CD4-positive, alpha-beta memory T cell (primary cell): ENCODE results near the gene SMIM43. TPM values are rescaled to one million over a fixed set of nuclear protein-coding genes. Genes with fewer than 3 reads are reported as not detected.

Experiments used
- CTCF ChIA-PET: fragments of 350-600 bp; sonication (Branson Sonifier 250); formaldehyde crosslinking; loops from one replicate; lab custom pipeline; 2021; ENCODE audit warnings: inconsistent platforms; ENCODE audit not compliant: partially characterized antibody; lab: Charles Lee
- POLR2A ChIA-PET: fragments of 350-600 bp; sonication (Branson Sonifier 250); formaldehyde crosslinking; loops from one replicate; lab custom pipeline; 2021; ENCODE audit not compliant: partially characterized antibody; lab: Charles Lee
- DNase-seq, 5 donors: peaks; one replicate each; pipeline versions ENCODE4 v3.0.0 to v3.0.0-alpha.2; 2020 to 2022; ENCODE audit warnings: mixed read lengths in 1 of 5
- H3K27ac ChIP-seq: one replicate; pipeline ENCODE4 v1.7.0; 2013; ENCODE audit warnings: low read depth, low read length
- H3K27me3 ChIP-seq: 2 replicates; pipeline ENCODE4 v1.7.0; 2013; ENCODE audit warnings: mild to moderate bottlenecking, low read length, moderate library complexity; ENCODE audit not compliant: insufficient read depth
- H3K36me3 ChIP-seq: 2 replicates; pipeline ENCODE4 v1.7.0; 2013; ENCODE audit warnings: mild to moderate bottlenecking, low read length, moderate library complexity; ENCODE audit not compliant: insufficient read depth
- H3K4me1 ChIP-seq: 2 replicates; pipeline ENCODE4 v1.7.0; 2013; ENCODE audit warnings: mild to moderate bottlenecking, low read length, moderate library complexity; ENCODE audit not compliant: insufficient read depth
- H3K4me3 ChIP-seq, 2 donors: one replicate each; pipeline ENCODE4 v1.7.0; 2013; ENCODE audit warnings: low read length in 2 of 2, mild to moderate bottlenecking in 1 of 2
- H3K9me3 ChIP-seq, 2 donors: one replicate each; pipeline ENCODE4 v1.7.0; 2013; ENCODE audit warnings: low read length in 2 of 2, control low read depth in 1 of 2; ENCODE audit not compliant: control insufficient read depth in 1 of 2
- H3K27ac Mint-ChIP-seq, 7 donors: one replicate each; pipeline ENCODE4 v1.8.0; 2020 to 2021; ENCODE audit warnings: mixed read lengths in 7 of 7, mild to moderate bottlenecking in 6 of 7, inconsistent platforms in 3 of 7, moderate library complexity in 3 of 7
- H3K27me3 Mint-ChIP-seq, 2 donors: one replicate each; pipeline ENCODE4 v1.8.0; 2020 to 2021; ENCODE audit warnings: mixed read lengths in 2 of 2
- H3K36me3 Mint-ChIP-seq, 2 donors: one replicate each; pipeline ENCODE4 v1.8.0; 2020 to 2021; ENCODE audit warnings: mixed read lengths in 2 of 2, inconsistent platforms in 1 of 2, mild to moderate bottlenecking in 1 of 2
- H3K4me1 Mint-ChIP-seq, 4 donors: one replicate each; pipeline ENCODE4 v1.8.0; 2020 to 2021; ENCODE audit warnings: mixed read lengths in 4 of 4, mild to moderate bottlenecking in 1 of 4
- H3K4me3 Mint-ChIP-seq, 8 donors: one replicate each; pipeline ENCODE4 v1.8.0; 2020 to 2021; ENCODE audit warnings: mixed read lengths in 8 of 8, mild to moderate bottlenecking in 7 of 8, moderate library complexity in 6 of 8, inconsistent platforms in 3 of 8
- H3K9me3 Mint-ChIP-seq, 8 donors: one replicate each; pipeline ENCODE4 v1.8.0; 2020 to 2021; ENCODE audit warnings: mixed read lengths in 8 of 8, mild to moderate bottlenecking in 5 of 8, inconsistent platforms in 3 of 8, moderate library complexity in 1 of 8
- intact Hi-C: fragments of 100-400 bp; cut with micrococcal nuclease; formaldehyde crosslinking; loops from one replicate; pipeline ENCODE4 v1.15.1; 2023
- polyA plus RNA-seq, 2 donors: library from polyadenylated mRNA; unstranded; fragments of 300-500 nt; fragmentation: Illumina TruSeq; gene quantifications; one replicate each; pipeline ENCODE4 v1.2.3, GENCODE V29; 2021
- total RNA-seq, 2 experiments: library from RNA; stranded (reverse); gene quantifications; one replicate each; pipeline ENCODE4 v1.2.3, GENCODE V29; 2021

Gene SMIM43
- total and polyA plus RNA-seq, 4 experiments from 2014 or later: not detected

DNA sequence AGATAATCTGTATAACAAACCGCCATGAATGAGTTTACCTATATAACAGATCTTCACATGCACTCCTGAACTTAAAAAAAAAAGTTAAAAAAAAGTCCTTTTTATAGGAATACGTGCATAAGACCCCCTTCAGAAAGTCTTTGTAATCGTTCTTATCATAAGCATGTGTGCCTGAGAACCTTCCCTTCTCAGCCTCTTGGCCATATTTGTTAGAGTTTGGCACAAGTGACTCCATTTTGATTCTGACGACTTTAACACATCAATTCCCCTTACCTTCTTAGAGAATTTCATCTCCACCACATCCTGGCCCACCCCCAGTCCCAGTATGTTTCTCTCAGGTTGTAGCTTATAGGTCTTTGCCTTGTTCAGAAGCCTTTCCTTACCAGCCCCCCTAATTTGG, 52.2 kb downstream of the SMIM43 start:
- ChIA-PET CTCF (interaction anchor here (1.2 kb wide), 1 partner anchor 12 kb away, joined by 3 read pairs; no protein-coding TSS in a partner anchor), POLR2A (no interaction called here)
- Histone ChIP-seq H3K36me3 (no peaks in the 10 kb centered on the region), H3K4me3 (no peak overlapping the region), H3K4me1 (peaks cover 5% of the 10 kb centered on the region), H3K27me3 (no peaks in the 10 kb centered on the region), H3K9me3 (no peaks in the 10 kb centered on the region), H3K27ac (no peak overlapping the region)
- Mint-ChIP-seq H3K27ac (no peak overlapping the region), H3K36me3 (no peaks in the 10 kb centered on the region), H3K27me3 (peaks cover 21 to 38% of the 10 kb centered on the region in 2 donors), H3K9me3 (peaks cover 0 to 1% (median 0%) of the 10 kb centered on the region in 8 donors), H3K4me3 (no peak overlapping the region), H3K4me1 (peaks cover 0 to 5% (median under 1%) of the 10 kb centered on the region in 4 donors)
- DNase-seq: no peak
- intact Hi-C loops: no loop called here

DNA sequence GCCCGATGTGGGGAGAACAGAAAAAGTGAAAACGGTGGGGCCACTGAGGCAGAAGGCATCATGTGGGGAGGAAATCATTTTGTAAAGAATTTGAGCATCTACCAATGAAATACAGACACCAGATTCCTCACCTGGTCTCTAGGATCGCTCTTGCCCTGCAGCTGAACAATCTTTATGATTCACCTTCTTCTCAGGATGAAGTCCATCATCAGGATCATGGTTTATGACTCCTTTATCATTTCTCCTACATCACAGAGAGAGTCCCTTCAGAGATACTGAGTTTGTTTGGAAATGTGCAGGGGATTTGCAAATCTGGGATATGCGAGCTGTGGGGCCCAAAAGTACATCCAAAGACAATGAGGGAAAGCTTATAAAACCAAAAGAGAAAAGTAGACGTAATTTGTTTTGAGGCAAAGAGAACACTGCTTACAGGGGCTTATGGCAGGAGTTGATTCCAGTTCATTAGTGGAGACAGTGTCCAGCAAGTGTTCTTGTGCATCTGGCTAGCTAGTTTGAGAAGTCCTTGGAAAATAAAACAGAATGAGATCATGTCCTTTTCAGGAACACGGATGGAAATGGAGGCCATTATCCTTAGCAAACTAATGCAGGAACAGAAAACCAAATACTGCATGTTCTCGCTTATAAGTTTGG, 52.8 kb downstream of the SMIM43 start:
- intact Hi-C loops: no loop called here

DNA sequence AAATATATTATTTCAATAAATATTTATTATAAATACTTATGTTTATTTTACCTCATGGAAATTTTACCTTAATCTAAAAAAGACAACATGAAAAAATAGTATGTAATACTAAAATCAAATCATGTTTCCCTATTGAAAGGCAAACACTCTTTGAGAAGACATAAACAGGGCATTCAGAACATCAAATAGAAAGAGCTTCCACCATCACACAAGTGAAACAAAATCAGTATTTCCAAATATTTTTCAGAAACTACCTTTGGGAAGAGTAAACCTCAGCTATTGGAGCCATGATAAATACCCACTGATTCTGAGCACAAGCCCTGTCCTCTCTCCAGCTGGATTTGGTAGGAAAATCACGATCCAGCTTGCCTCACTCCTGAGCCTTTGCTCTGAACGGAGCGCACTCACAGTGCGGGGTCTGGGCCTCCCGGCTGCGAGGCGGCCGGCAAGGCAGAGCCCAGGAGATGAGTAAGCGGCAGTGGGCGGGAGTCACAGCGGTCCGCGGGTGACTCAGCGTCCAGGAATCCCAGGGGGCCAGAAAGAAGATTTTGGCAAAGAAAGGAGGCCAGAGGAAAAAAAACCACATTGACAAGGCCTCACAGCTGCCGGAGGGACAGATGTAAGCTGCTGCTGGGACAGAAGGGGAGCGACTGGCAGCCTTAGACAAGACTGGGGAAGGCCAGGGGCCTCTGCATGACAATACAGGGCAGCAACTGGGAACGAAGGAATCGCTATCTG, 53.5 kb downstream of the SMIM43 start:
- Mint-ChIP-seq H3K27ac (no peak overlapping the region), H3K4me3 (peak overlapping the region in 4 of 8 donors; percentile 5 to 56 (median 40)), H3K27me3 (peaks cover 27 to 36% of the 10 kb centered on the region in 2 donors), H3K9me3 (peaks cover 0 to 1% (median 0%) of the 10 kb centered on the region in 8 donors), H3K4me1 (peaks cover 3 to 11% (median 7%) of the 10 kb centered on the region in 4 donors), H3K36me3 (no peaks in the 10 kb centered on the region)
- Histone ChIP-seq H3K27ac (no peak overlapping the region), H3K9me3 (no peaks in the 10 kb centered on the region), H3K4me1 (peaks cover 5% of the 10 kb centered on the region), H3K36me3 (no peaks in the 10 kb centered on the region), H3K4me3 (no peak overlapping the region), H3K27me3 (no peaks in the 10 kb centered on the region)
- POLR2A ChIA-PET: no interaction called here
- CTCF ChIA-PET: no interaction called here
- intact Hi-C loops: no loop called here
- DNase-seq: no peak

More for the DNA sequence above, 52.8 kb downstream of the SMIM43 start:
- peaks cover 0 to 5% (median 1%) of the 10 kb centered on the region in 4 donors for H3K4me1 Mint-ChIP-seq
- DNase-seq: no peak
- ChIA-PET CTCF (interaction anchor here (1.2 kb wide), 1 partner anchor 13 kb away, joined by 3 read pairs; no protein-coding TSS in a partner anchor), POLR2A (no interaction called here)
- H3K4me1 ChIP-seq: peaks cover 5% of the 10 kb centered on the region
- no peak overlapping the region for H3K4me3 ChIP-seq
- no peak overlapping the region for H3K27ac ChIP-seq
- H3K27me3 ChIP-seq: no peaks in the 10 kb centered on the region
- no peaks in the 10 kb centered on the region for H3K36me3 Mint-ChIP-seq
- peaks cover 23 to 38% of the 10 kb centered on the region in 2 donors for H3K27me3 Mint-ChIP-seq
- no peaks in the 10 kb centered on the region for H3K36me3 ChIP-seq
- no peak overlapping the region for H3K27ac Mint-ChIP-seq
- no peaks in the 10 kb centered on the region for H3K9me3 ChIP-seq
- peaks cover 0 to 1% (median 0%) of the 10 kb centered on the region in 8 donors for H3K9me3 Mint-ChIP-seq
- H3K4me3 Mint-ChIP-seq: peak overlapping the region in 1 of 8 donors; percentile 56

DNA sequence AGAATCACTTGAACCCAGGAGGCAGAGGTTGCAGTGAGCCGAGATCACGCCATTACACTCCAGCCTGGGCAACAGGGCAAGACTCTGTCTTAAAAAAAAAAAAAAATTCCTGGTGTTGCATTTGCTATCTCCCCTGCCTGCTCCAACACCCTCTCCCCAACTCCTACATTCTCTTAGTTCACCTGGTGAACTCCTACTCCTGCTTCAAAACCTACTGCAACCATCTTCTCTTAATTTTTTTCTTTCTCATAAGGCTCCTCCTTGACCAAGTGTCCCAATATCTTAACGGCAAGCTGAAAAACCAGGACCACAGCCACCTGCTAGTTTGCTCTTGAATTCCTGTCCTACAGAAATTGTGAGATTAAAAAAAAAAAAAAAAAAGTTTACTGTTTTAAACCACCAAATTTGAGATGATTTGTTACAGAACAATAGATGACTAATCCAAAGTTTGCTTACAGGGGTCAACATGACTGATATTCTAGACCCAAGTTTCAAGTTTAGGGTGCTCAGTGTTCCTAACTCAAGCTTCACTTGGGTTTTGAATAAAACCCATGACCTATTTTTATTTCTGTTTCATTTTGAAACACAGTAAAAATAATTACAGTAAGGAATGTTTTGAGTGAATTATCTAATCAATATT, 55.1 kb downstream of the SMIM43 start:
- Mint-ChIP-seq H3K36me3 (no peaks in the 10 kb centered on the region), H3K9me3 (peaks cover 0 to 1% (median 0%) of the 10 kb centered on the region in 8 donors), H3K27ac (no peak overlapping the region), H3K27me3 (peaks cover 22 to 33% of the 10 kb centered on the region in 2 donors), H3K4me3 (no peak overlapping the region), H3K4me1 (peaks cover 4 to 12% (median 10%) of the 10 kb centered on the region in 4 donors)
- Histone ChIP-seq H3K27me3 (no peaks in the 10 kb centered on the region), H3K27ac (no peak overlapping the region), H3K36me3 (no peaks in the 10 kb centered on the region), H3K9me3 (no peaks in the 10 kb centered on the region), H3K4me1 (peaks cover 5% of the 10 kb centered on the region), H3K4me3 (no peak overlapping the region)
- POLR2A ChIA-PET: no interaction called here
- intact Hi-C loops: no loop called here
- CTCF ChIA-PET: no interaction called here
- DNase-seq: no peak

Other genes starting within 250 kb of the SMIM43 start
- 10 to 100 TPM; 70.7 to 77.0 TPM for gene ANXA5, start 68.2 kb downstream of the SMIM43 start, total RNA-seq
- 100 to 1,000 TPM; 202 to 316 TPM for gene ANXA5, start 68.2 kb downstream of the SMIM43 start, polyA plus RNA-seq
- 10 to 100 TPM; 43.0 to 45.4 TPM for gene EXOSC9, start 36.2 kb upstream of the SMIM43 start, total RNA-seq
- 10 to 100 TPM; 40.6 to 45.1 TPM for gene EXOSC9, start 36.2 kb upstream of the SMIM43 start, polyA plus RNA-seq
- gene CCNA2, start 58.7 kb upstream of the SMIM43 start, total RNA-seq: 1 to 10 TPM; 1.2 to 1.4 TPM
- gene CCNA2, start 58.7 kb upstream of the SMIM43 start, polyA plus RNA-seq: under 1 TPM in 1 of 2 donors, not detected in 1; 0.34 TPM
- 10 to 100 TPM in 1 of 2 experiments, 1 to 10 TPM in 1; 8.8 to 10.1 TPM for gene BBS7, start 105.3 kb upstream of the SMIM43 start, total RNA-seq
- 1 to 10 TPM; 5.8 to 9.6 TPM for gene BBS7, start 105.3 kb upstream of the SMIM43 start, polyA plus RNA-seq
- not detected for gene TRPC3, start 186.9 kb upstream of the SMIM43 start, total RNA-seq
- not detected for gene TRPC3, start 186.9 kb upstream of the SMIM43 start, polyA plus RNA-seq